Left lobe of liver (tissue), 2 donors: ENCODE results near the gene CES3. TPM values are rescaled to one million over a fixed set of nuclear protein-coding genes. Genes with fewer than 3 reads are reported as not detected.
A peak's percentile ranks its signal among the peaks of the same experiment; 100 is the strongest.
"Not testable (repeated sequence)": the region's sequence is repeated elsewhere in the genome, so short reads cannot be mapped to it uniquely, and the experiment has no call there.

Experiments used
- ATAC-seq: fragments of 200-7000 bp; cut with Tn5 transposase; one replicate; pipeline ENCODE4 v1.9.1; 2020; ENCODE audit warnings: mild to moderate bottlenecking, moderate library complexity
- DNase-seq: peaks from one replicate; pipeline ENCODE4 v3.0.0-alpha.2; 2020; ENCODE audit warnings: low spot score
- total RNA-seq: library from RNA; stranded (reverse); gene quantifications from one replicate; pipeline ENCODE4 v1.2.1, GENCODE V29; 2021
- donor health status: DM: no; HTN: no; CAD: no; lungs with moderate emphysema.
- donor health status: DM: no; HTN: yes; CAD: no.

Gene CES3
- total RNA-seq, 1 donor from 2014 or later, result 80.3 TPM

DNA sequence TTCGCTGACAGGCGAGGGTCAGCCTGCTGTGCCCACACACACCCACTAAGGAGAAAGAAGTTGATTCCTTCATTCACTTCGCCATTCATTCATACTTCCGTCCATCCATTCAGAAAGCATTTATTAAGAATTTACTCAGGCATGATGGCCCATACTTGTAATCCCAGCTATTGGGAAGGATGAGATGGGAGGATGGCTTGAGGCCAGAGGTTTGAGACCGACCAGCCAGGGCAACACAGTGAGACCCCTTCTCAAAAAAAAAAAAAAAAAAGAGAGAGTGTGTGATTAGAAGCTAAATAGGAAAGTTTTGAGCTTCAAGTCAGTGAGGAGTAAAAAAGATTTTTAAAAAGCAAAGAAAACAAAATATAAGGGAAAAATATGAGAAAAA lies 17.0 kb upstream of the CES3 start:
- no peak for ATAC-seq
- no peak for DNase-seq

GRCh38 chr16:66944971-66945370 lies 16.1 kb upstream of the CES3 start:
- DNase-seq, ATAC-seq: not testable (repeated sequence)

GRCh38 chr16:66945939-66946338 lies 15.1 kb upstream of the CES3 start:
- ATAC-seq, result no peak
- DNase-seq, result no peak

DNA sequence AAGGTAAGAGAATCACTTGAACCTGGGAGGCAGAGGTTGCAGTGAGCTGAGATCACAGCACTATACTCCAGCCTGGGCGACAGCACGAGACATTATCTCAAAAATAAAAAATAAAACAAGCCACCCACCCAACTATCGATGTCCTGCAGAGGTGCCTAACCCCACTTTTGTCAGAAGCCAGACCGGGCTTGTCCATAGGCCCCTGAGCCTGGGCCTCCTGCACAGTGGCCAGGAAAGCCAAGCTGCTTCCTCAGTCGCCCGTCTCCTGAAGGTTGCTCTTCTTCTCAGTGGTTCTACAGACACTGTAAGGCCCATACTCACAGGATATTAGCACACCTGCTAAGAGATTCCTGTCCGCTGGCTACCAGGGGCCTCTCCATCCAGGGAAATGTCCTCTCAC lies 14.5 kb upstream of the CES3 start:
- DNase-seq (no peak), ATAC-seq (no peak)

DNA sequence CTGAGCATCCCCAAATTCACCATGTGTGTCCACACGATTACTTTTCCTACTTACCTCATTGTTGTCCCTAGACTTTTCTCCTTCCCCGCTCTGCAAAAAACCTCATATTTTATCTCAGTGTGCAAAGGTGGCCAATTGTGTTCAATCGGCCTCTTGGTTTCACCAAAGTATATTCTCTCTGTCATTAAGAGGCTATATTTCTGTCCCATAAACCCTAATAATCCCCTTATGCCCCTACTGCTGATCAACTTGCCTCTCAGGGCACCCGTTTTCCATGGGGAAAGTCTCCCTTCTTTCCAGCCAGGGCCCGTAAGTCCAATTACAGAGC lies 14.1 kb upstream of the CES3 start:
- ATAC-seq (no peak), DNase-seq (no peak)

GRCh38 chr16:66947302-66948065 lies 13.6 kb upstream of the CES3 start:
- ATAC-seq, result peak; percentile 71
- peak; percentile 83 for DNase-seq

DNA sequence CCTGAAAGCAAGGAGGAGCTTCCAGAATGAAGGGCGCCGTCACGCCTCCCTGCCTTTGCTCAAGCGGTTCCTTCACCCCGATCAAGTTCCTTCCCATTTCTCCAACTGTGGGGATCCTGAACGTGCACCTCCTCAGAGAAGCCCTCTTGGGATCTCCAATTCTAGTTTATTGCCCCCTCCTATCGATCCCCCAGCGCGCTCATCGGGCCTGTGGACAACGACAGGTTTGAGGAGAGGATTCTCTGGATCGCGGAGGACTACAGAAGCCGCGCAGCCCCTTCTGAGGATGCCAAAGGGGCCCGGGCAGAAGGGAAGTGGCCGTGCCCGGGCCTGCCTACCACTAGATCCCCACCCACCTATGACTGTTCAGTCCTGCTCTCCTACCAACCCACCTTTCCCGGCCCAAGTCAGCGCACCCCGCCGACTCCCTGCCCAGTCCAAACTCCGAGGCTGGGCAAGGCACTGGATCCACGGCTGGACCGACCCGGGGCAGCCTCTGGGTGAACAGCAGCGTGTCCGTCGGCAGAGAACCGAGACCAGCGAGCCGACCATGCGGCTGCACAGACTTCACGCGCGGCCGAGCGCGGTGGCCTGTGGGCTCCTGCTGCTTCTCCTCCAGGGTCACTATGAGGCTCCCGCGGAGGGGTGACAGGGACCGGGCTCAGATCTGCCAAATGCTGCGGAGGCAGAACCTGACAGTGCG lies 12.8 kb upstream of the CES3 start:
- DNase-seq (no peak), ATAC-seq (peak; percentile 51)

GRCh38 chr16:66948837-66949225 lies 12.2 kb upstream of the CES3 start:
- DNase-seq (no peak), ATAC-seq (peak; percentile 3)

DNA sequence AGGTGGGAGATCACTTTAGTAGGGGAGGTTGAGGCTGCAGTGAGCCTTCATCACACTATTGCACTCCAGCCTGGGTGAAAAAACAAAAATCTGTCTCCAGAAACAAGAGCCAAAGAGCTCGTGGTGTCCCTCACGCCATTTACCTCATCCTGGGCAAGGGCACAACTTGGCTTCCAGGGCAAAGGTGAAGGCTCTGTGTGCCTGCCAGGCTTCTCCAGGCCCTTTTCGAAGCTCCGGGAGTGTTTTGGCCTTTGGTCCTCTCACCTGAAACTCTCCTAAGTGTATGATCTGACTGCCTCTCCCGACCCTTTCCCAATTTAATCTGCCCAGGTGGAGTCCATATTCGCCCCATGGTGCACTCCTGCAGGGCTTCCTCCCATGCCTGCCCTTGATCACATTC lies 11.6 kb upstream of the CES3 start:
- DNase-seq, result peak; percentile 81
- ATAC-seq, result peak; percentile 55

DNA sequence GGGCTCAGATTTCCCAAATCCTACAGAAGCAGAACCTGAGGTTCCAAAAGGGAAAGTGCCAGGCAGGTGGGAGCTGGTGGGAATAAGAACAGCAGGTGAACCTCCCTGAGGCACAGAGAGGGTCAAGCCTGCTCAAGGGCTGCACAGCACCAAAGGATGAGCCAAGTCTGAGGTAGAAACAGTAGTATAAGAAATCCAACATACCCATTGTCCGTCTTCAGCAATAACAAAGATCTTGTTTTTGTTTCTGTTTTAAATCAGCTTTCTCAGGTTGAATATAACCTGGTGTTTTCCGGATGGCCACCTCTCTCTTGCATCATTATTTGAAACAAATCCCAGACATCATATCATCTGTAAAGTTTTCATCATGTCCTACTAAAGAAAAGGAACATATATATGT lies 10.6 kb upstream of the CES3 start:
- no peak for ATAC-seq
- no peak for DNase-seq

DNA sequence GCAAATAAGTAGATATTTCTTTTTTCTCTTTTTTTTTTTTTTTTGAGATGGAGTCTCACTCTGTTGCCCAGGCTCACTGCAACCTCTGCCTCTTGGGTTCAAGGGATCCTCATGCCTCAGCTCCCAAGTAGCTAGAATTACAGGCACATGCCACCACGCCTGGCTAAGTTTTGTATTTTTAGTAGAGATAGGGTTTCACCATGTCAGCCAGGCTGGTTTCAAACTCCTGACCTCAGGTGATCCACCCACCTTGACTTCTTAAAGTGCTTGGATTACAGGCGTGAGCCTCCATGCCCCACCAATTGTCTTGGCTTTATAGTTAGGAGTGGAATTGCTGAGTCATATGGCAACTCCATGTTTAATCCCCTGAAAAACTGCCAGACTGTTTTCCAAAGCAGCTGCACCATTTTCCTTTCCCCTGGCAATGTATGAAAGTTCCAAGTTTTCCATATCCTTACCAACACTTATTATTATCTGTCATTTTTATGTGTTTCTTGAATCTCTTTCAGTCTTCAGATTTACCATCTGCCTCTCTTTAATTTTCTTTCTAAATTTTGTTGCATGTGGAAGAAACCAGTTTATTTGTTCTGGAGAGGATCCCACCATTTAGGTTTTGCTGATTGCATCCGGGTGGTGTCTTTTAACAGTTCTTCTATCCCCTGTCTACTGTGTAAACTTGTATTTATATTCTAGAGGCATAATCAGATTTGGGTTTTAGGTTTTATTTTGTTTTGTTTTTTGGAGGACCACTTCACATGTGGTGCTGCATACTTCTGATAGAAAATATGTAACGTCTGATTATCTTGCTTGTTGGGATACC lies 9.9 kb upstream of the CES3 start:
- ATAC-seq, result no peak
- DNase-seq, result no peak

GRCh38 chr16:66952430-66953110 lies 8.5 kb upstream of the CES3 start:
- DNase-seq, result no peak
- no peak for ATAC-seq

DNA sequence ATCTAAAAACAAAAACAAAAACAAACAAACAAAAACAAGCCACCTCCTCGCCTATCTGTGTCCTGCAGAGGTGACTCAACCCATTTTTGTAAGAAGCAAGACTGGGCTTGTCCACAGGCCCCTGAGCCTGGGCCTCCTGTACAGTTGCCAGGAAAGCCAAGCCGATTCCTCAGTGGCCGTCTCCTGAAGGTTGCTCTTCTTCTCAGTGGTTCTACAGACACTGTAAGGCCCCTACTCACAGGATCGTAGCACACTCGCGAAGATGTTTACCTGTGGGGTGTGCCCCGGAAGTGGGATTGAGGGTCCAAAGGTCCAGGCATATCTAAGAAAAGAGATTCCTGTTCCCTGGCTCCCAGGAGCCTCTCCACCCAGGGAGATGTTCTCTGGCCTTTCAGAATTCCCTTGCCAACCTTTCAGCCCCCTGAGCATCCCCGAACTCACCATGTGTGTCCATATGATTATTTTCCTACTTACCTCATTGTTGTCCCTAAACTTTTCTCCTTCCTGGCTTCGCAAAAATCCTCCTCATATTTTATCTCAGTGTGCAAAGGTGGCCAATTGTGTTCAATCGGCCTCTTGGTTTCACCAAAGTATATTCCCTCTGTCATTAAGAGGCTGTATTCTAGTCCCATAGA lies 7.5 kb upstream of the CES3 start:
- DNase-seq (no peak), ATAC-seq (no peak)

DNA sequence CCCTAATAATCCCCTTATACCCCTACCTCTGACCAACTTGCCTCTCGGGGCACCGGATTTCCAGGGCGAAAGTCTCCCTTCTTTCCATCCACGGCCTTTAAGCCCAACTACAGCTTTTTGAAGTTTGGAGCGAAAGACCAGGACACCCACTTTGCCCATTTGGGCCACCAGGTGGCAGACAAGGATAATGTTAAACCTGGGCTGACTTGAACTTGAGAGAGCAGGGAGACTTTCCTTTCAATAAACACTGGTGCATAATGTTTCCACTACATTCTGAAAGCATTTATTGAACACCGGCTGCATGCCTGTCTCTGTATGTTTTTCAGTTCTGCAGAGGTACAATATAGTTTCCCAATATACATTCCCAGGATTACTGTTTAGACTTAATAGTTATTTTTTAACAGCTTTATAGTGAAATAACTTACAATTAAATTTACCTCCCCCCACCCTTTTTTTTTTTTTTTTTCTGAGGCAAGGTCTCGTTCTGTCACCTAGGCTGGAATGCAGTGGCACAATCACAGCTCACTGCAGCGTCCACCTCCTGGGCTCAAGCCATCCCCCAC lies 6.9 kb upstream of the CES3 start:
- DNase-seq, result peak; percentile 82
- peak; percentile 84 for ATAC-seq

DNA sequence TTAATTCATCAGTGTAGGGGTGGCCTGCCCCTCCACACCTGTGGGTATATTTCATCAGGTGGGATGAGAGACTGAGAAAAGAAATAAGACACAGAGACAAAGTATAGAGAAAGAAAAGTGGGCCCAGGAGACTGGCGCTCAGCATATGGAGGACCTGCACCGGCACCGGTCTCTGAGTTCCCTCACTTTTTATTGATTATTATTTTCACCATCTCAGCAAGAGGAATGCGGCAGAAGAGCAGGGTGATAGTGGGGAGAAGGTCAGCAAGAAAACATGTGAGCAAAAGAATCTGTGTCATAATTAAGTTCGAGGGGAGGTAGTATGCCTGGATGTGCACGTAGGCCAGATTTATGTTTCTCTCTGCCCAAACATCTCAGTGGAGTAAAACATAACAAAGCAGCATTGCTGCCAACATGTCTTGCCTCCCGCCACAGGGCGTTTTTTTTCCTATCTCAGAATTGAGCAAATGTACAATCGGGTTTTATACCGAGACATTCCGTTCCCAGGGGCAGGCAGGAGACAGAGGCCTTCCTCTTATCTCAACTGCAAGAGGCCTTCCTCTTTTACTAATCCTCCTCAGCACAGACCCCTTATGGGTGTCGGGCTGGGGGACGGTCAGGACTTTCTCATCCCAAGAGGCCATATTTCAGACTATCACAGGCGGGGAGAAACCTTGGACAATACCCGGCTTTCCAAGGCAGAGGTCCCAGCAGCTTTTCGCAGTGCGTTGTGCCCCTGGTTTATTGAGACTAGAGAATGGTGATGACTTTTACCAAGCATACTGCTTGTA lies 5.5 kb upstream of the CES3 start:
- DNase-seq, ATAC-seq: not testable (repeated sequence)

DNA sequence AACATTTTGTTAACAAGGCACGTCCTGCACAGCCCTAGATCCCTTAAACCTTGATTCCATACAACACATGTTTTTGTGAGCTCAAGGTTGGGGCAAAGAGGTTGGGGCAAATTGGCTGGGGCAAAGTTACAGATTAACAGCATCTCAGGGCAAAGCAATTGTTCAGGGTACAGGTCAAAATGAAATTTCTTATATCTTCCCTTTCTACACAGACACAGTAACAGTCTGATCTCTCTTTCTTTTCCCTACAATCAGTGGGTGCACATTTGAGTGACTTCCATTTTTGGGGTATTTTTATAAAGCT lies 5.0 kb upstream of the CES3 start:
- DNase-seq, ATAC-seq: not testable (repeated sequence)

DNA sequence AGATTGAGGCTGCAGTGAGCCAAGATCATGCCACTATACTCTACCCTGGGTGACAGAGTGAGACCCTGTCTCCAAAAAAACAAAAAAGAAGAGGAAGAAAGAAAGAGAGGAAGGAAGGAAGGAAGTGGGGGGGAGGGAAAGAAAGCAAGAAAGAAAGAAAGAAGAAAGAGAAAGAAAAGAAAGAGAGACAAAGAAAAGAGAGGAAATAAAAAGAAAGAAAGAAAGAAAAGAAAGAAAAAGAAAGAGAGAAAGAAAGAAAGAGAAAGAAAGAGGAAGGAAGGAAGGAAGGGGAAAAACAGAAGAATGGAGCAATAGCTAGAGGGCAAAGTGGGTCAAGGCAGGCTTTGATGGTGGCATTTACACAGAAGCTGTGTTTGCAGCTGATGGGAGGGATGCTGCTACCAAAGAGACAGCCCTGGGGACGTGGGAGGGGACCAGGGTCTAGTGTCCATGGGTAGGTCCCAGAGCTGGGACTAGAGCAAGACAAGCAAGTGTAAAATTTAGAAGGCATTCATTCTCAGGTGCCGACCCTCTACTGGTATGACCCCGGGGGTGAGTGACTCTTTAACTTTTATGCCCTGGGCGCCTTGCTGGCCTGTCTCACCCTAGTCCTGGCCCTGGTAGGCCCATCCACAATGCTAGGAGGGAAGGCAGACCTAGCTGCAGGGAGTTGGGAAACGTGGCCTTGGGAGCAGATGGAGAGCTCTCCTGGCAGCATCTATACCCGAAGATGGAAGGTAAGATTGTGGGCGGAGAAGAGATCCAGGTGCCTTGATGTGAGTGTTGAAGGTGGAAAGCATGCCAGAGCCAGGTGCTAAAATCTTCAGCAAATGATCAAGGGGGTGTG lies 2.0 kb upstream of the CES3 start:
- no peak for ATAC-seq
- no peak for DNase-seq

DNA sequence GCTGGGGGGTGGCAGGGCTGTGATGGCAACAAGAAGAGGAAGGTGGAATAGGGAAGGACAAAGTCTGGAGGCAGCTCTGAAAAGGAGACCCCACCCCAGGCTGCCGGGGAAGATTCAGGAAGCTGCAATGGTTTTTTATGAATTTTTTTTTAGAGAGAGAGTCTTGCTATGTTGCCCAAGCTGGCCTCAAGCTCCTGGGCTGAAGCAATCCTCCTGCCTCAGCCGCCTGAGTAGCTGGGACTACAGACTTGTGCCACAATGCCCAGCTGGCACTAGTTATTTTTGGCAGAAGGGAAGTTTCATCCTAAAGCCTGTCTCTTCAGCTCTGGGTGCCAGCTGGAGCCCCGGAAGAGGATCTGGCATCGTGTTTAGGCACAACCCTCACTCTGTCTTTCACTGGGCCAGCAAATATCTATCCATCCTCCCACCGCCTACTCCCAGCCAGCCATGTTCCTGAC lies 1.3 kb upstream of the CES3 start:
- DNase-seq (no peak), ATAC-seq (no peak)

GRCh38 chr16:66960270-66960669 lies 796 bp upstream of the CES3 start:
- ATAC-seq (no peak), DNase-seq (no peak)
